T follicular helper cell (primary cell): Measurements from ENCODE around the gene CALY.

Experiments used
- DNase-seq: peaks from one replicate; pipeline ENCODE4 v3.0.0-alpha.2; 2020; ENCODE audit warnings: low read depth

CALY gene

DNA sequence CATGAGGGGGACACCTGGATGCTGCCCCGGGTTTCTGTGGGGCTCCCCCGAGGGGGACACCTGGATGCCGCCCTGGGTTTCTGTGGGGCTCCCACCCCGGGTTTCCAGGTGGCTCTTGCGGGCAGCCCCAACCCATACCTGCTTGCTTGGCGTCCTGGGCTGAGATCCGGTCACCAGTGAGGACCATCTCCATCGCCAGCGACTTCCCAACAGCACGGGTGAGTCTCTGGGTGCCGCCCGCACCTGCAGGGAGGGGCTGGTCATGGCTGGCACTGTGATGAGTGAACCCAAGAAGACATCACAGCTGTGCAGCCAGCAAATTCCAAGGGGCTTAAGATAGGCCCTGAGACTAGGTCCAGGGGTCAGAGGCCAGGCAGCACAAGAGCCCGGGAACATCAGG, 30.1 kb upstream of the CALY start:
- no peak for DNase-seq

- no peak for DNase-seq
Measured at GRCh38 chr10:133366130-133366478, 29.4 kb upstream of the CALY start.

DNA sequence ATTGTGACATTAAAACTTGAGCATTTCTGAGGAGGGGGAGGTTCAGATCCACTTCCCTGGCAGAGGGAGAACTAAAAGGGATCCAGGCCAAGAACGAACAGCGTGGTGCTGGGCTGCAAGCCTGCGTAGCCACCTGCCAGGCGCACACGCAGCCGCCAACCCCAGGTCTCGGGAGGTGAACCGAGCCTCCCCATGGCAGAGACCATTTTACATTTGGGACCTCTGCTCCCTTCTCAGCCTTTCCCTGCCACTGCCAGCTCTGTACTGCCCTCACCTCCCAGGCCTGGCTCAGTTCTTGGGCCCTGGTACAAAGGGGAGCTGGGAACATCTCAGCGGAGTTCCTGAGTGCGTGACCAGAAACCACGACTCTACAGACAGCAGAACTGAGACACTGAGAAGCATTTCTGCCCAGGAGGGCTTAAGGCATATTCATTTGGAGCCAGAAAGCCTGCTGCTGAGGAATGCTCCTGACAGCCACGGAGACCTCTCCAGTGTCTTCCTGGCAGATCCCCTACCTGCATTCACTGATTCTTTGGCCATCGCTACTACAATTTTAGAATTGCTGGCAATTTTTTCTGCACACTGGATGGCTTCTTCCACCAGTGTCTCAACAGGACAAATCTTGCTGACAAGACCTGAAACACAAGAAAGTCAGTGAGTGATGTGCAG, 28.9 kb upstream of the CALY start:
- no peak for DNase-seq

DNA sequence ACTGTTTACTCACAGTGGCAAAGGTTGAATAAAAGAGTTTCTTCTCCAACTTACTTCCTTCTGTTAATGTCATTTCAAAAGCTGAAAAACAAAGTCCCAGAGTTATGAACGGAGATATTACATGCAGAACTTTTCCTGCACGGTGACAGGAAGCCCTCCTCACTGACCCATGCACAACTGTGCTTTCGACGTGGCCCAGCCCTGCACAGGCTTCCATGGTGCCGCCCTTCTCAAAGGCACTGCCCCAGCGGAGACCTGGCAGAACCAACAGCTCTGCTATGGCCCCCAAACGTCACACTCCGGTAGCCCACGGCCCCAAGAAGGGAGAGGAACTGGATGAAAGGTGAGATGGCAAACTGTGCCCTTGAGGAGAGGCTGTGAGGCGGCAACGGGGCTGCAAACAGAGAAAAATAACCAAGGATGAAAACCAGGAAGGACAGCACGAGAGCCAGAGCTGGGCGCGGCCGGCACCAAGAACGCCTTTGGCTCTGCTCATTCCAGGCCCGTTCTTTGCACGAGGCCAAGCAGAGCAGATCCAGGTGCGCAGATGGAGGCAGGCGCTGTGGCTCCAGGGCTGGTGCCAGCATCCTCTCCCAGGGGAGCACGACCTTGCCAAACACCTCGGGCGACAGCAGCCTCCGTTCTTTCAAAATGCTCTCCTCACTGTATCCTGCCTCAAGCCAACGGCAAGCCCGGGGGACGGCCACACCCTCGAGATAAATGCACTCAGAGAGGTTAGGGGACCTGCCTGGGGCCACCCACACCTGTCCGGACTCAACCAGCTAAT, 28.1 kb upstream of the CALY start:
- no peak for DNase-seq

- DNase-seq: no peak
Measured at GRCh38 chr10:133362846-133363245, 26.1 kb upstream of the CALY start.

GRCh38 chr10:133361773-133362441, 25.2 kb upstream of the CALY start:
- no peak for DNase-seq

GRCh38 chr10:133361227-133361626, 24.5 kb upstream of the CALY start:
- DNase-seq: no peak

DNA sequence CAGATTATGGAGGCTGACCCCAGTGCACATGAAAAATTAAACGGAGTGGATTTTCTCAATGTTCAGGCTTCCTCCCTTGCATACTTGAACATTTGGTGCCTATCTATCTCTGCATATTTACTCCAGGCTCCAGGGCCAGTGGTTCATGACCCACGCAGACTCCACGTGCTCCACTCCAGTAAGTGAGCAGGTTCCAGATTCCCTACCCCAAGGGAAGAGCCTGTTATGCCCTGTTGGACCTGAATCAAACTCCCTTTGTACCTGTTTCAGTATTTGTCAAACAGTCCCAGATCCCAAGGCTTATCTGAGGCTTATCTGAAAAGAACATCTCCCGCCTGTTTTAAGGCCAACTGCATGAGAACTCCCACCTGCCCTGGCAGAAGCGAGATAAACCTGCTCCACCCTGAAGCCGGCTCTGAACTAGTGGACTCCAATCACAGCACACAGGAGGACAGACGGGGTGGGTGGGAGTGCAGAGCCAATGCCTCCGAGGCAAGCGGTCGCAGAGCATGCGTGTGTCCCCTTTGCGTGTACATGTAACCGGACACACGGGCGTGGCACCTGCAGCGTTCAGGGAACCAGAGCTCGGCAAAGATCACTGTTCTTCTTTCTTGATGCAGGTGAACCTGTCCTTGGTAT, 23.4 kb upstream of the CALY start:
- no peak for DNase-seq

DNA sequence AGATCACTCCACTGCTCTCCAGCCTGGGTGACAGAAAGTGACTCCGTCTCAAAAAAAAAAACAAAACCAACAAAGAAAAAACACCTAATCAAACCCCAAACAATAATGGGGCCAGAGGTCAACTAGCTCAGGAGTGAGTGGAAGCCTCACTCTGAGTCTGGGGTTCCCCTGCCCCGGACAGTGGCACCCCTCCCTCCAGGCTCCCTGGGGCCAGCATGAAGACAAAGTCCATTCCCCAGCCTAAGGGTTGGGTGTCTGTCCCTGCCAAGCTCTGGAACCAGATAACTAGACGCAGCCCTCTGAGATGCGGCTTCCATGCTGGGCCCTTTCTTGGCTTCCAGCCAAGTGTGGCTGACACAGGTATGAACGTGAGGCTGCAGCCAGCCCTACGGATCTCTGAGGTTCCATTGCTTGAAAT, 22.9 kb upstream of the CALY start:
- DNase-seq: peak; percentile 28

GRCh38 chr10:133358925-133359310, 22.2 kb upstream of the CALY start:
- no peak for DNase-seq

DNA sequence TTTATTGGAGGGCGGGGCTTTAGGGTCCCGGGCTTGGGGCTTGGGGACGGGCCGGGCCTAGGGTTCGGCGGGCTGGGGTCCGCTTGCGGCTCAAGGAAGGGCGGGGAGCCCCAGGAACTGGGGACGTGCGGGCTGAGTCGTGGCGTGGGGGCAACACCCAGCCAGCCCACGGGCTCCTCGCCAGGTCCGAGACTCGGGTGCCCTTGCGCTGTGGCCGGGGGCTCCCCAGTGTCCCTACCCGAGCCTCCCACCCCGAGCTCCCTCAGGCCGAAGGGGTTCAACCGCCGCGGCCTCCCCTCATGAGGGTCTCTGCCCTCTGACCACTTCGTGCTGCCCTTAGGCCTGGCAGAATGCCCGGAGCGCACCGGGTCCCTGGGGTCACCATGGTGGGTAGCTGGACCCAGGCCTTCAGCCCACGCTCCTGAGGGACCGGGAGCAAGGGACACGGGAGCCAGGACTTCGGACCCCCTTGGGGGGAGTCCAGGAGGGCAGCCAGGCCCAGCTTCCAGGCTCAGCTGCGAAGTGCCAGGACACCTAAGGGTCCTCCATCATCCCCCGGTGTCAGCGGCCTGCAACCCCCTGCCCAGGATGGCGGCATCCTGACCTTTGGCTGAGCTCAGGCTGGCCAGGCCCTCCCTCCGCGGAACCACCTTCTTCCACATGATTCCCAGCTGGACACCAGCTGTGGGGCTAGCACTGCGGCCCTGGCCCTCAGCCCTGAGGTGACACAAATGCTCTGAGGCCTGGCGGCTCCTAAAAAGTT, 21.6 kb upstream of the CALY start:
- DNase-seq: no peak

GRCh38 chr10:133357285-133358161, 20.8 kb upstream of the CALY start, which contains the start of gene FUOM:
FUOM (minus strand) TSS chr10:133358019; CDS start chr10:133358007, 12 bp downstream.
- peak; percentile 59 for DNase-seq

DNA sequence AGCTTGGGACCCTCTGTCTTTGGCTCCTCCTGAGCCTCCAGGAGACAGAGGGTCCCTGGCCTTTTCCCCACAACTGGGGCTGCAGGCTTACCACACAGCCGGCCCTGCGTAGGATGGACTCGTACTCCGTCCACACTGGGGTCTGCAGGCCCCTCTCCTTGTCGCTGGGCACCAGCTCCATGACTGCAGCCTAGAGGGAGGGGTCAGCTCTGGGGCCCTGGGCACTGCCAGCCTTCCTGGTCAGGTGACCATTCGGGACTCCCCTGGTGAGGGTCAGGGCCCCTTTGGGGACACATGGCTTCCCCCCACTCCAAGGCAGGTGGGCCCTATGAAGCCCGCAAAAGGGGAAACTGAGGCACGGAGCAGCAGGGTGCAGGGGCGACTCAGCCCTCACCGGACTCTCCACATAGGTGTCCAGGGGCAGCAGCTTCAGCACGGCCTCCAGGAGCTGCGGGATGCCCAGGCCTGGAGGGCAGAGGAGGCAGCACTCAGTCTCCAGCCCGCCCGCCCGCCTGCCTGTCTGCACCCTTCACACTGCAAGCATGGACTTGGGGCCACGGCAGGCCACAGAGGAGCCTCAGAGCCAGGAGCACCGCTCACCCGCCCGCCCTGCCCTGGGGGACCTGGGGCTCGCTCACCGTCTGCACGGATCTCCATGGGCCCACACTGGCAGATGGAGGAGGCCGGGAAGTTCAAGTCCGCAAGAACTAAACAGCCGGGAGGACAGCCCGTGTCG, 20.0 kb upstream of the CALY start:
- DNase-seq: no peak

GRCh38 chr10:133355991-133356390, 19.3 kb upstream of the CALY start:
- no peak for DNase-seq

- no peak for DNase-seq
Measured at GRCh38 chr10:133355266-133355665, 18.6 kb upstream of the CALY start.

- DNase-seq: no peak
Measured at GRCh38 chr10:133354672-133355240, 18.1 kb upstream of the CALY start.

GRCh38 chr10:133353988-133354605, 17.4 kb upstream of the CALY start:
- no peak for DNase-seq

DNA sequence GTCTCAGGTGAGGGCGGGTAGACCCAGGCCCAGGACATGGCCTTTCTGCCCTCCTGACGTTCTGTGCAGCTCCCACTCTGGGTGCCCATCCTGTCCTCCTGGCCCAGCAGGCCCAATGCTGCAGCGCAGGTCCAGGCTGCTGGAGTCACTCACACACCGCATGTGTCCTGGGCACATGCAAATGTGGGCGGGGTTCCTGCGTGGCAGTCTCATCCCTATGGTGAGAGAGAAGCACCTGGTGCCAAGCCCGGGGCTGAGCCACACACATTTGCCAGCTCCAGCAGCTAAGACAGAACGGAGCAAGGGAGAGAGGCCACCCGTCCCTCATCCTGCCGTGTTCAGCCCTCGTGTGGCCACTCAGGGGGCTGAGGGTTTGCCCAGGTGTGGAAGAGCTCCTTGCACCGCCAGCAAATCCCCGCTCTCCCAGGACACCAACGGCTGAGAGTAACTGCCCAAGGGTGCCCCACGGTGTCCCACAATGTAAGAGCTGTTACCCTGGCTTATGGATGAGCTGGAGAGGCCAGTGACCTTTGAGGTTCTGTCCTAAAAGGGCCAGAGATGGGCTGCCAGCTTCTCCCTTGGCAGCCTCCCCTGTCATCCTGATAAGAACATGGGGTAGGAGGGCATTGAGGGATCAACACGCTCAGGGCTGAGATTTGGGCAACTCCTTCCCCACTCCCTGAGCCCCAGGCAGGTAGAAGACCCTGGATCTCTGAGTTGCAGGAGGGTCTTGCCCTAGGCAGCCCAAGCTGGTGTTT, 16.7 kb upstream of the CALY start:
- DNase-seq: no peak
